Body of pancreas (tissue), 4 donors: ENCODE measurements around the gene SULT1C4. TPM values are rescaled to one million over a fixed set of nuclear protein-coding genes. Genes with fewer than 3 reads are reported as not detected.

ENCODE experiments used
- ATAC-seq: fragments of 150-250 bp; one replicate; pipeline ENCODE4 v1.9.1; 2016
- DNase-seq, 4 donors: peaks; one replicate each; pipeline ENCODE4 v3.0.0-alpha.2; 2019
- H3K27ac ChIP-seq, 4 donors: fragments of 200-600 bp; sonication (generic); 1 replicate in 3 of 4; 2 replicates in 1 of 4; pipeline versions ENCODE4 v1.5.1 to v1.6.1; 2016 to 2019; ENCODE audit warnings: mild to moderate bottlenecking in 1 of 4, mixed read lengths in 1 of 4, moderate library complexity in 1 of 4
- H3K27me3 ChIP-seq, 2 donors: fragments of 200-600 bp; sonication (generic); one replicate each; pipeline ENCODE4 v1.6.0; 2016; ENCODE audit warnings: mild to moderate bottlenecking in 1 of 2
- H3K36me3 ChIP-seq, 2 donors: fragments of 200-600 bp; sonication (generic); replicated peaks in 1 of 2; 2 replicates each; pipeline ENCODE4 v1.5.1; 2016; ENCODE audit warnings: low read depth in 2 of 2; ENCODE audit not compliant: insufficient read depth in 1 of 2
- H3K4me1 ChIP-seq: fragments of 200-600 bp; sonication (generic); one replicate; pipeline ENCODE4 v1.6.0; 2016
- H3K4me3 ChIP-seq, 2 donors: fragments of 200-600 bp; sonication (generic); 1 replicate in 1 of 2; 2 replicates in 1 of 2; pipeline ENCODE4 v1.5.1; 2016 to 2019
- H3K9me3 ChIP-seq, 3 donors: fragments of 200-600 bp; sonication (generic); 1 replicate in 2 of 3; 2 replicates in 1 of 3; pipeline ENCODE4 v1.5.1; 2016
- CTCF ChIP-seq, 7 experiments: fragments of 450-650 bp in 4 of 7; fragments of 200-600 bp in 3 of 7; sonication (generic) in 3 of 7; IDR thresholded peaks; one replicate each; pipeline ENCODE4 v1.5.1; 2016 to 2019; ENCODE audit warnings: antibody characterized with exemption in 7 of 7
- POLR2A ChIP-seq, 3 donors: fragments of 450-650 bp; IDR thresholded peaks; one replicate each; pipeline ENCODE4 v1.6.1; 2016; ENCODE audit warnings: antibody characterized with exemption in 3 of 3, mild to moderate bottlenecking in 2 of 3
- WGBS, 2 donors: methylation state at CpG; one replicate each; pipeline ENCODE4 v1.1.5; 2017; 5-methylcytosine and 5-hydroxymethylcytosine counted together
- intact Hi-C: fragments of 100-400 bp; cut with DNase I; formaldehyde crosslinking; loops from one replicate; pipeline ENCODE4 v1.15.1; 2023
- total RNA-seq, 2 donors: library from RNA; depleted of rRNA; stranded (reverse); fragments of >200 nt; gene quantifications; one replicate each; pipeline ENCODE4 v1.1.0, GENCODE V29; 2016

The SULT1C4 gene
- total RNA-seq, 2 donors from 2014 or later = 1.3 to 4.2 TPM

DNA sequence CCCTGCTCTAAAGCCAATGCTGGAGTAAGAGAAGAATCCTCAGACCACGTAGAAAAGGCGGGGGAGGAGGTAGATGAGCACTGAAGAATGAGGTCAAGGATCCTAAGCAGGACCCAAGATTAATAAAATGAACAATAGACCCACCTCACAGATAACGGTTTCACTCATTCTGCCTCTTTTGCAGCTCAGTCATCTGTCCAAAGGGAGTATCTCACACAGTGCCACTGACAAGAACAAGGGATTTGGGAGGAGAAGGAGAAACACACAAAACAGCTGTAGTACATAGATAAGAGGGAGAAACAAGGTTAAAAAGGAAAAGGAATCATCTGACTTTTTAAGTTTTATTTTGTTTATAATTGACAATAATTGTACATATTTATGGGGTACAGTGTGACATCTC, 30.9 kb upstream of the SULT1C4 start:
- Histone ChIP-seq H3K4me3 (no peak overlapping the region), H3K27ac (no peak overlapping the region), H3K36me3 (no peaks in the 10 kb centered on the region), H3K27me3 (no peaks in the 10 kb centered on the region), H3K4me1 (no peaks in the 10 kb centered on the region), H3K9me3 (no peaks in the 10 kb centered on the region)
- intact Hi-C loops = no loop called here
- DNase-seq (no peak), ATAC-seq (no peak)
- TF ChIP-seq POLR2A (IDR thresholded peaks at IDR 0.05) (no peak), CTCF (IDR thresholded peaks at IDR 0.05) (no peak)
- WGBS, 2 donors = 62 to 64% methylated on average over 3 of the region's 3 CpGs

- Histone ChIP-seq H3K27me3 (no peaks in the 10 kb centered on the region), H3K36me3 (no peaks in the 10 kb centered on the region), H3K27ac (no peak overlapping the region), H3K4me1 (no peaks in the 10 kb centered on the region), H3K4me3 (no peak overlapping the region), H3K9me3 (no peaks in the 10 kb centered on the region)
- 65% methylated on average over 3 of the region's 3 CpGs for WGBS, 2 donors
- intact Hi-C loops = no loop called here
- ATAC-seq (no peak), DNase-seq (no peak)
- TF ChIP-seq CTCF (IDR thresholded peaks at IDR 0.05) (no peak), POLR2A (IDR thresholded peaks at IDR 0.05) (no peak)
Observed at GRCh38 chr2:108347786-108348185, 30.0 kb upstream of the SULT1C4 start.

- Histone ChIP-seq H3K27me3 (no peaks in the 10 kb centered on the region), H3K4me1 (no peaks in the 10 kb centered on the region), H3K27ac (no peak overlapping the region), H3K36me3 (no peaks in the 10 kb centered on the region), H3K4me3 (no peak overlapping the region), H3K9me3 (no peaks in the 10 kb centered on the region)
- WGBS, 2 donors = 48 to 67% methylated on average over 5 of the region's 5 CpGs
- ATAC-seq (no peak), DNase-seq (no peak)
- TF ChIP-seq CTCF (IDR thresholded peaks at IDR 0.05) (no peak), POLR2A (IDR thresholded peaks at IDR 0.05) (no peak)
- intact Hi-C loops = no loop called here
Observed at GRCh38 chr2:108348816-108349570, 28.8 kb upstream of the SULT1C4 start.

DNA sequence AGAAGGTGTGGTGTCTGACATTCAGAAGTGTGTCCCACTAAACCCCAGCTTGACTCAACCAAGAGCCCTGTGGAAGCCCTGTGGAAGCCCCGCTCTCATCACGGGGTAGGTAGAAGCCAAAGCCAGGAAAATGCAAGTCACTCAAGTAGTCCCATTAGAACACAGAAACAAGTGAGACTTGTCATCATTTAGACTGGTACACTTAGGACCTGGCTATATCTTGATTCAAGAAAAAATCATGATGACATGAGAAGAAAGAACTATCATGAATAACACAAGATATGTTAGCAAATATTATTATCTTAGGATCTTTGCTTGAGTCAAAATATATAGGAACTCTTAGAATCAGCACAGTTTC, 28.2 kb upstream of the SULT1C4 start:
- no peaks in the 10 kb centered on the region for H3K36me3 ChIP-seq
- no peaks in the 10 kb centered on the region for H3K9me3 ChIP-seq
- intact Hi-C loops = no loop called here
- no peak overlapping the region for H3K4me3 ChIP-seq
- ATAC-seq (no peak), DNase-seq (no peak)
- TF ChIP-seq POLR2A (IDR thresholded peaks at IDR 0.05) (no peak), CTCF (IDR thresholded peaks at IDR 0.05) (no peak)
- 57 to 81% methylated on average over 2 of the region's 2 CpGs for WGBS, 2 donors
- H3K27me3 ChIP-seq = no peaks in the 10 kb centered on the region
- no peaks in the 10 kb centered on the region for H3K4me1 ChIP-seq
- no peak overlapping the region for H3K27ac ChIP-seq

- no peak for TF ChIP-seq POLR2A (IDR thresholded peaks at IDR 0.05)
- no peak for TF ChIP-seq CTCF (IDR thresholded peaks at IDR 0.05)
- Histone ChIP-seq H3K27me3 (no peaks in the 10 kb centered on the region), H3K27ac (no peak overlapping the region), H3K36me3 (no peaks in the 10 kb centered on the region), H3K4me3 (no peak overlapping the region), H3K4me1 (no peaks in the 10 kb centered on the region), H3K9me3 (no peaks in the 10 kb centered on the region)
- DNase-seq (no peak), ATAC-seq (no peak)
- intact Hi-C loops = loop anchor here (10.0 kb wide), 1 partner anchor 233 kb away; no protein-coding TSS in a partner anchor
Observed at GRCh38 chr2:108351889-108352288, 25.9 kb upstream of the SULT1C4 start.
